Activated gamma-delta T cell treated with Interleukin-2 at 50 U/mL for 16 hours (primary cell): ENCODE results near the gene CNOT6L.
"Not testable (repeated sequence)": the region's sequence is repeated elsewhere in the genome, so short reads cannot be mapped to it uniquely, and the experiment has no call there.

Experiments used
- DNase-seq: peaks from one replicate; pipeline ENCODE4 v3.0.0-alpha.2; 2020

The CNOT6L gene

DNA sequence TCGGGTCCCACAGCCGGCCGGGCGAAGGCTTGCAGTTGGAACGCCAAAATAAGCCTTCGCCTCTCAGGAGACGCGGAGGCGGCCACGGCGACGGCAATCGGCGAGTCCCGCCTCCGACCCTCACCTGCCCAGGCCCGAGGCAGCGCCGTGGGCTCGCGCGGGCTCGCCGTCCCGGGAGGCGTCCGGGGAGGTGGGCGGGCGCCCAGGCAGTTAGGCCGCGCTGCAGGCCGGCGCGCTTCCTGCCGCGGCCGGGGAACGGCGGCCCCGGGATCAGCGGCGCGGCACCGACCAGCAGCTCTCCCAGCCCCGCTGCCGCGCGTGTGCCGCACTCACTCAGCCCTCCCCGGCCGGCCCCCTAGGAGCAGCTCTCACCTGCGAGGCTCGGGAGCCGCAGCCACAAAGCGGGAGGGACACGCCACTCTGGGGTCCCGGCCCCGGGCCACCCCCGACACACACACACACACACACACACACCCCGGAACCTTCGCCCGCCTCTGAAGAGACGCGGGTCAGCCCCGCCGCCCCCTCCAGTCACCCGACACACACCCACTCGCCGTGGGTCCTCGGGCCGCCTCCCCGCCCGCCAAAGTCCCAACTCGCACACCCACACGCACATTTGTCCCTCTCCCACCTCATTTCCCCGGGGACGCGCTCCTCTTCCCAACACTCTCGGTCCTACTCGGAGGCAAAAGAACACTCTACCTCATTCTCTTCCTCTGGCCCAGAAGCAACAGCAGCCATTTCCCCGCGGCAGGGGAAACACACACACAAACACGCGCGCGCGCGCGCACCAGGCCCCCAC lies at the start of gene CNOT6L:
CNOT6L (minus strand) TSS at position 767 of the 802 bp plus-strand sequence; CDS start at position 707, 60 bp downstream.
- peak; percentile 86 for DNase-seq

DNA sequence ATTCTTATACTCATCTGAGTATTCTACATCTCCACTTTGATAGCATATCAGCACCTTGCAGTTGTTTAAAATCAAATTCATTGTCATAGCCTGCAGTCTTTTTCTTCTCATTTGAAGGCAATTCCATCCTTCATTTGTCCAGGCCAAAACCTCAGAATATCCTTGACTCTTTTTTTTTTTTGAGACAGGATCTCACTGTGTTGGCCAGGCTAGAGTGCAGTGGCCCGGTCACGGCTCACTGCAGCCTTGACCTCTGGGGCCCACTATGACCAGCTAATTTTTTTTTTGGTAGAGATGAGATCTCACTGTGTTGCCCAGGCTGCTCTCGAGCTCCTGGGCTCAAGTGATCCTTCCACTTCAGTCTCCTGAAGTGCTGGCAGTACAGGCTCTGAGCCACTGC lies 46.1 kb upstream of the CNOT6L start:
- no peak for DNase-seq

DNA sequence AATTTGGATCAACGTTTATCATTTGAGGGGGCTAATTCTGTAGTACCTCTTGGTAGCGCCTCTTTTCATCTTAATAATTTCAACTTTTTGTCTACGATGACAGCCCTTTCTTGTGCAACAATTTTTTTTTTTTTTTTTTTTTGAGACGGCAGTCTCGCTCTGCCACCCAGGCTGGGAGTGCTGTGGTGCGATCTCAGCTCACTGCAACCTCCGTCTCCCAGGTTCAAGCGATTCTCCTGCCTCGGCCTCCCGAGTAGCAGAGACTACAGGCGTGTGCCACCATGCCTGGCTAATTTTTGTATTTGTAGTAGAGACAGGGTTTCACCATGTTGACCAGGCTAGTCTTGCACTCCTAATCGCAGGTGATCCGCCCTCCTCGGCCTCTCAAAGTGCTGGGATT lies 44.2 kb upstream of the CNOT6L start:
- DNase-seq = not testable (repeated sequence)

DNA sequence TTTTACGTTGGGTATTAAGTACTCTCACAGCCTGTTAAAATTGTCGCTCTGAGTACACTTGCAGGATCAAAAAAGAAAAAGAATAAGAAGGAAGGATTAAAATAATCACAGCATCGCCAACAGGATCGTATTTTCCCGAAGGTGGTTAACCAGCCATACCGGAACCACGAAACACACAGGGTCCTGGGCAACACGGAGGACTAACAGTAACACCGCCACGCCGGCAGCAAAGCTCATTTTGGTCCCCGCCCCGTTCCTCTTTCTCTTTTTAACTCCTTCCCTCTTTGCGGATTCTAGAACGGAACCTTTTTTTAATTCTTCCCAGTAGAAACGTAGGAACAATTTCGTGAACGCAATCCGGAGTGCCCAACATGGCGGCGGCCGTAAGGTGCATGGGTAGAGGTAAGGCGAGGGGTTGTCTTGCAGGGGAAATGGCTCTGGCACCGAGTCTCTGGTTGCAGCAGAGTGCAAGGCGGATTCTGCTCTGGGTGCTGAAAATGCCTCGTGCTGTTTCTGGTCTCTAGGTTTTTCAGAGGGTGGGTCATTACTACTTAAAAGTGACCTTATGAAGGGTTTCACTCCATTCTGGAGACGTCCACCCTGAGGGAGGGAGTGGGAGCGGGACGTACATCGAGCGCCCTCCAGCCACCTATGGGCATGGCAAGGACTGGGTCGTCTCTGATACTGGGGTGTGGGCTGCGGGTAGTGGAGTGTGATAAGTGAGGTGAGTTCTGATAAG lies 43.5 kb upstream of the CNOT6L start, which contains the start of gene MRPL1:
MRPL1 (plus strand) TSS at position 353 of the 739 bp plus-strand sequence; CDS start at position 372, 19 bp downstream.
- DNase-seq = peak; percentile 86

DNA sequence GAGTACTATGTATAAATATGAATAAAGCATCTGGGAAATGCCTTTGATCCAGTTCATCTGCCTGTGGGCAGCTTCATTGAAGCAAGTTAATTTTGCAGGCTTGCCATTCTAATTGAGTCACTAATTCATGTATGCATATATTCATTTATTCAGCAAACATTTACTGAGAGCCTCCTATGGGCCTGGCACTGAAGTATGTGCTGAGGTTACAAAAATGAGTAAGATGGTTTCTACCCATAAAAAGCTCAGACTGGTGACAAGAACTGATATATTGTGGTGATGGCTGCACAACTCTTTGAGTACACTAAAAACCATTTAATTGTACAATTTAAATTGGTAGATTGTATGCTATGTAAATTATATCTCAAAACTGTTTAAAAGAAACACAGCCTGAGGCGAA lies 42.3 kb upstream of the CNOT6L start:
- DNase-seq = no peak

DNA sequence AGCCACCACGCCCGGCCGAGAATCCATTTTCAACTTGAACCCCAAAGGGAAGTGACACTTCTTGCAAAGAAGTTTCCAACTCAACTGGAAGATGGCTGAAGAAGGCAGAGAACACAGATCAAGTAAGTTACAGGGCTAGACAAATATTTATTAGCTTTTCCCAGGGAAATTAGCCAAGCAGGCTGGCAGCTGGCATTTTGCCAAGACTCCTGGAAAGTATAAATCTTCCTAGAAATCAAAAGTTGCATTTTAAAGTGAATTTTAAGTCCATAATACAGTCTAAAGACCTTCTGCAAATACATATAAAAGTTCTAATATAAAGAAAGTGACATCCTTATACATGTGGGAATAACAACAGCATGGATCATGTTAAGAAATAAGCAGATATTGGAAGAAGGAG lies 40.1 kb upstream of the CNOT6L start:
- DNase-seq = no peak

DNA sequence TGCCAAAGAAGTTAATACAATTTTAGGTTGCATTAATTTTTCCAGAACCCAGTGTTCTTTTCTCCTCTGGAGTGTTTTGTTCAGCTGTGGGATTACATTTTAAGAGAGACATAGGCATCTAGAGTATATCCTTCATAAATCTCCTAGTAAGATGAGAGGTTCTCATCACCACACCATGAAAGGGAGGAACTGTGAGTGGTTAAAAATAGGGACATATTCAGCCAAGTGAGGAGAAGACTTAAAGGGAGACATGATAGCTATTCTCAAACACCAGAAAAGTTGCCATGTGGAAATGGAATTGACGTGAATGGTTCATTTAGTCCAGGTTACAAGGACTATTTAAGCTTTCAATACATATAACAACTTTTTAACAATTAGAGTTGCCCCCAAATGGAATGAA lies 37.0 kb upstream of the CNOT6L start:
- no peak for DNase-seq

DNA sequence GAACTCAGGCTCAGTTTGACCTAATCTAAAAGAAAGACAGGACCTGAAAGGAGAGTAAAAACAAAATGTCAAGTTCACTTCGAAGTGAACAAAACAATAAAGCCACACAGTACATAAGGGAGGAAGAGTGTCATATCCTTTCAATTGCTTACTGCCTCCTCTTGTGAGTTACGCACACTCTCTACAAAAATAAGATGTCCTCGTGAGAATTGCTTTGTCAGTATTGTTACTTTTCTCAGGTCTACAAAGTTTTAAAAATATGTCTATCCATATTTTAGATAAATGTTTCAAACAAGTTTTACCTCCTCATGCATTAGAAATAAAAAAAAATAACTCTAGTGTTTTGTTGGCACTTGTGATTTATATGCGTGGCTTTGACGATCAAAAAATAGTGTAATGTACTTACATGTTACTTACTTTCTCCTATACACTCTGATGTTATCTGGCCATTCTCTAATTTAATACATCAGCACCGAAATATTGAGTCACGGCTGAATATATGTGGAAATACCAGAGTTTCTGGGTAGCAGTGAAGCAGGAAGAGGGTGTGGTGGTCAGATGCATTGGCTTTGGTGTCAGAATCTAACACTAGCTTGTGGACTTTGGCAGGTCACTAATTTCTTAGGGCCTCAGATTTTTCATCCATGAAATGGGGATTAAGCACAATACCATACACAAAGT lies 35.4 kb upstream of the CNOT6L start:
- DNase-seq = no peak

DNA sequence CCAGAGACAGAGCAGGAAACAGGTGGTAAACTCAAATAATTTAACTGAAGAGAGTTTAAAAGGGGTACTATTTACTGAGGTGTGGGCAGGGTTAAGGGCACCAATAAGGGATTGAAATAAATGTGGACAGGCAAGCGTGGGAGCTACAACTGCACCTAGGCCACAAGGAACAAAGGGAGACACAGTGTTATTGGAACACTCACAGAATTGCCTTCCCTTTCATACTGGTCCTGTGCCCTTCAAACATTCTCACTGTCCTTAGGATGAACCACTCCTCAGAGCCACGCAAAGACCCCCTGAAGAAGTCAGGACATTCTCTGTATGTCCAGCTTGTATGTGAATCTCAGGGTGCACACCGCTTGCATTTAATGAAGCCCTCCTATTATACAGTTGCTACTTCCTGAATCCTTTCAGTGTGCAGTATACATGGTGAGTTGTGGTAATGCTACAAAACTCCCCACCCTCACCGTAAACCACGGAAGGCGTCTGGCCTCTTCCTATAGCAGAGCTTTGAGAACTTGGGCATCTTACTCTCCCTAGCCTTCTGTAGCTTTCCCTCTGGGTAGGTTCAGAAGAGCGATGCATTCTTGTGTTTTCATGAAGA lies 33.8 kb upstream of the CNOT6L start:
- DNase-seq = peak; percentile 65

DNA sequence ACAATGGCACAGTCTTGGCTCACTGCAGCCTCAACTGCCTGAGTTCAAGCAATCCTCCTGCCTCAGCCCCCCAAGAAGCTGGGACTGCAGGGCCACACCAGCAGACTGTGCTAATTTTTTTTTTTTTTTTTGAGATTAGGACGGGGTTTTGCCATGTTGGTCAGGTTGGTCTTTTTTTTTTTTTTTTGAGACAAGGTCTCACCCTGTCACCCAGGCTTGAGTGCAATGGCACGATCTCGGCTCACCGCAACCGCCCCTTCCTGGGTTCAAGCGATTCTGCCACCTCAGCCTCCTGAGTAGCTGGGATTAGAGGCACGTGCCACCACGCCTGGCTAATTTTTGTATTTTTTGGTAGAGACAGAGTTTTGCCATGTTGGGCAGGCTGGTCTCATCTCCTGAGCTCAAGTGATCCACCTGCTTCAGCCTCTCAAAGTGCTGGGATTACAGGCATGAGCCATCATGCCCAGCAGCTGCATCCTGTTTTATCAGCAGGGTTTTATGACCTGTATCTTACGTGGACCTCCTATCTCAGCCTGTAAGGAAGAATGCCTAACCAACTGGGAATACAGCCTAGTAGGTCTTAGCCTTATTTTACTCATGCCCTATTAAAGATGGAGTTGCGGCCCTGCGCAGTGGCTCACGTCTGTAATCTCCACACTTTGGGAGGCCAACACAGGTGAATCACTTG lies 30.3 kb upstream of the CNOT6L start:
- no peak for DNase-seq

DNA sequence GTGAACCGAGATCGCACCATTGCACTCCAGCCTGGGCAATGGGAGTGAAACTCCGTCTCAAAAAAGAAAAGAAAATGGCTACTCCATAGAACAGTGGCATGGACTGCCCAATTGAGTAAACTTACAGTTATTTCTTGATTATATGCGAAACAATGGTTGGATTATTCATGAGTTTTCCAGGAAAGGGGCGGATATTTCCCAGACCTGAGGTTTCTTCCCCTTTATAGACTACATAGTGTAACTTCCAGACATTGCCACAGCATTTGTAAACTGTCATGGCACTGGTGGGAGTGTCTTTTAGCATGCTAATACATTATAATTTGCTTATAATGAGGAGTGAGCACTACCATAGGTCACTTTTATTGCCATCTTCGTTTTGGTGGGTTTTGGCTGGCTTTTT lies 29.3 kb upstream of the CNOT6L start:
- DNase-seq = no peak

DNA sequence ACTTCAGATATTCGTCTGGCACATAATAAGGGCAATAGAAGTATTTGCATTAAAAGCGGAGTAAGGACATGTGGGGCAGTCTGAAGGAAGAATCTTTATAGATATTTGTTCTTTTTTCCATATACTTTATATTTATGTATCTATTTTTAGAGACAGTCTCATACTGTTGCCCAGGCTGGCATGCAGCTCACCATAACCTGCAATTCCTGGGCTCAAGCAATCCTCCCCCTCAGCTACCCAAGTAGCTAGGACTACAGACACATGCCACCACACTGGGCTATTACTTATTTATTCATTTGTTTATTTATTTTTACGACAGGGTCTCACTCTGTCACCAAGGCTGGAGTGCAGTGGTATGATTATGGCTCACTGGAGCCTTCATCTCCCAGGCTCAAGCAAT lies 26.8 kb upstream of the CNOT6L start:
- DNase-seq = no peak

DNA sequence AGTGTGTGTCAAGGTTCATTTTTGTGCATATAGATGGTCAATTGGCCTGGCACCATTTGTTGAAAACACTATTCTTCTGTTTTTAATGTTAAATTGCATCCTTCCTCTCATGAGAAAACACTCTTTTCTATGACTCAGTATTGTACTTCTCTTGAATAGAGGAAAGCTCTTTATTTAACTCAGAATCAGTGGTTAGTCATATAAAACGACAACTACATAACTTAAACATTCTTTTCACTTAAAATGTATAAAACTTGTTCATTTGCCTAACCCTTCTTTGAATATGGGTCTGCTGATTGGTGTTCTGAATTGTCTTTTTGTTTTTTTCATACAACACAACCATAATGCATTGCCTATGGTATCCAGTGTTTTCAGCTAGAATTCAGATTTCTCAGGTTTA lies 26.2 kb upstream of the CNOT6L start:
- DNase-seq = no peak

DNA sequence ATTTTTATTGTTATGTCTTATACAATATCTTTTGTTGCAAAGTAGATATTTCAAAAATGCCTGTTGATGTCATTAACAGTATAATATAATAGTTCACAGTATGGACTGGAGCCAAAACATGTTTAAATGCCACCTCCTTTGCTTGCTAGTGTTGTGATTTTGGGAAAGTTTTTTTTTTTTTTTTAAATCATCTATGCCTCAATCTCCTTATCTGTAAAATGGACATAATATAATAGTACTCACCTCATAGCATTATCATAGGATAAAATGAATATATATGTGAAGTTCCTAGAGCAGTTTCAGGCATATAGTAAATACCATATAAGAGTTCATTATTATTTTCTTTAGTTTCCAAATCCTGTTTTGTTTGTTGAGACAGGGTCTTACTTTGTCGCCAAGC lies 25.2 kb upstream of the CNOT6L start:
- no peak for DNase-seq

DNA sequence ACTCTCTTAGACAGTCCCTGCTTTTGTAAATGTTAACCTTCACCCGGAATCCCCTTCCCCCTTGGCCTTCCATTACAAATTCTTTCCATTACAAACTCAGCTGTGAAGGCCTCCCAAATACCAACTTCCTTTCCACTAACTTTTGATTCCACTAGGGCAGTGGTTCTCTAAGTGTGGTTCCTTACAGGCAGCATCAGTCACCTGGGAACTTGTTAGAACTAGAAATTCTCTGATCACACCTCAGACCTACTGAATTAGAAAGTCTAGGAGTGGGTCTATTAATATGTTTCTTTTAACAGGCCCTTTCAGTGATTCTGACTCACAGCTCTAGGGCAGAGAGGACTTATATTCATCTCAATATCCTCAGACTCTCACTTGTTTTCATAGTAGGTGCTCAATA lies 24.5 kb upstream of the CNOT6L start:
- no peak for DNase-seq

DNA sequence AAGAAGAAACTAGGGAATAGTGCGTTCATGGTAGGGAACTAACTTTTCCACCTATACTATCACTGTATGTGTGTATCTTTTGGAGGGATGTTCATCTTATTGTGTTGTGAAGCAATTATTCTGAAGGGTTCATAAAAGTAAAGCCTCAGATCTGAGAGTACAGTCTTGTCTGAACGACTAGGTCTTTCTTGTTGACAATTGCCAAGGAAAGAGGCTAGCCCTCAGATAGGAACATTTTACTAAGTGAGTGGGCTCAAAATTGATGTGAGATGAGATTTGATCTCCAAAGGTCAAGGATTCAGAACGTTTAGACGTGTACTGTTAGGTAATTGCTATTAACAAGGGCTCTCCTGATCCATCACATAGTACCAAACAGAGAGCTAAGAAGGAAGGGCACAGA lies 15.2 kb upstream of the CNOT6L start:
- DNase-seq = no peak

DNA sequence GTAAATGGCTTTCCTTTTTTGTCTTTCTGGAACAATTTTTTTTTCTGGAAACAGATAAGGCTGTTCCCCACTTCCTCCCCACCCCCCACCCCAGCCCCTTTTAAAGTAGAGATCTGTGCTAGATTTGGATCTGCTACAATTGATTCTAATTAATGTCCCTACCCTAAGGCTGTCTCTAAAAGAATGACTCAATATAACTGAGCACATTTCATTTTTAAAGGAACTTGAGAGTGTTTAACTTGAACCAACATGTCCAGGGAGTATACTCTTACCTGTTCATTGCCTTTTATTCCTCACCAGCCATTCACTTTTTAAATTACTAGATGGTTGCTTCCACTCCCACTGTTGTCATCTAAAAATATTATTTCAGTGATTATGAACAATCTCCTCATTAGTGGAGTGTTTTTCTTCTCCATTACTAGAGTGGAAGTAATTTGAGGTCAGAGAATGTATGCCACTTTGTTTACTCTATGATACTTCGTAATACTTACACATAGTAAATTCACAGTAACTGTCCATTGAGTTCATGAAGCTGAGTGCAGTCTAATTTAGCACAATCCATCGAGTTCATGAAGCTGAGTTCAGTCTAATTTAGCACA lies 14.1 kb upstream of the CNOT6L start:
- no peak for DNase-seq

DNA sequence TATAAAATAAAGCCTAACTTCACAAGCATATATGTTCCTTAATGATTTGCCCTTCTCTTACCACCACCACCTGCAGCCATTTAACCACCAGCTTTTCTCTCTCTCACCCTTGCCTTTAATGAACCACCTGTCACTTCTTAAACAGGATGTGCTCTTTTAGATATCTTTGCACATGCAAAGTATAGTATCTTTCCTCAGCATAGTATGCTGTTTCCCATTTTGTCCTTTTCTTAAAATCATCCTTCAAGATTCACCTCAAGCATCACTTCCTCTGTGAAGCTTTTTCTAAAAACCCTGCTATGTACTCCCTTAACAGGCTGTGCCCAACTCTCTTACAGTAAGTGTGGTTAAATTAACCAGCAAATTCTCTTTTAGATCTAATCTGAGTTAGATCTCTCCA lies 8.2 kb upstream of the CNOT6L start:
- no peak for DNase-seq

DNA sequence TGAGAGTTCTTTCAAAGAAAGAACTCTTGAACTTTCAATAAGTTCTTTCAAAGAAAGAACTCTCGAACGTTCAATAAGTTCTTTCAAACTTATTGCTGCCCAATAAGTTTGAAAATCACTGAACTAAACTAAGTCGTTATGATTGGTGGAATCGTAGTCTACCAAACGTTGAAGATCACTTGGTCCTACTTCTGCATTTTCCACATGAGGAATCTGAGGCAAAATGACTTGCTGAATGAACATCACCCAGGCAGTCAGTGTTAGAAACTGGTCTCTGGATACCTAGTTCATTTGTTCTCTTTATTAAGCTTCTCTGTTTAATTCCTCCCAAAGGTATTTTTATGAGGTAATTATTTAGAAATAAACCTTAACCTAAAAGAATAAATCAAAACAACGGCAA lies 7.1 kb upstream of the CNOT6L start:
- DNase-seq = no peak

DNA sequence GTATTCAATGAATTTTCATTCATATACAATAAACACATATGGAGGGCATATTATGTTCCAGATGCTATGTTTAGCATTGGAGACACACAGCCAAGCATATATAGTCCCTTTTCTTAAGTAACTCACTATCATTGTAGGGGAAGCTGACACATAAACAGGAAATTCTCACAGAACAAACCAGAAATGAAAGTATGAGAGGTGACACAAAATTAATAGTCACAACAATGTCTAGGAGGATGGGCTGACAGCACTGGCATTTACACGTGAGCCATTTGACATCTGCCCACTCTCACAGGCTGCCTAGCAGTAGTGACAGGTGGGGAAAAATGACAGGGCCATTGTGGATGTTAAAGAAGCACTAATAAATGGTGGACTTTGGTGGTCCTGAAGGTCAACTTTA lies 2.6 kb upstream of the CNOT6L start:
- no peak for DNase-seq

DNA sequence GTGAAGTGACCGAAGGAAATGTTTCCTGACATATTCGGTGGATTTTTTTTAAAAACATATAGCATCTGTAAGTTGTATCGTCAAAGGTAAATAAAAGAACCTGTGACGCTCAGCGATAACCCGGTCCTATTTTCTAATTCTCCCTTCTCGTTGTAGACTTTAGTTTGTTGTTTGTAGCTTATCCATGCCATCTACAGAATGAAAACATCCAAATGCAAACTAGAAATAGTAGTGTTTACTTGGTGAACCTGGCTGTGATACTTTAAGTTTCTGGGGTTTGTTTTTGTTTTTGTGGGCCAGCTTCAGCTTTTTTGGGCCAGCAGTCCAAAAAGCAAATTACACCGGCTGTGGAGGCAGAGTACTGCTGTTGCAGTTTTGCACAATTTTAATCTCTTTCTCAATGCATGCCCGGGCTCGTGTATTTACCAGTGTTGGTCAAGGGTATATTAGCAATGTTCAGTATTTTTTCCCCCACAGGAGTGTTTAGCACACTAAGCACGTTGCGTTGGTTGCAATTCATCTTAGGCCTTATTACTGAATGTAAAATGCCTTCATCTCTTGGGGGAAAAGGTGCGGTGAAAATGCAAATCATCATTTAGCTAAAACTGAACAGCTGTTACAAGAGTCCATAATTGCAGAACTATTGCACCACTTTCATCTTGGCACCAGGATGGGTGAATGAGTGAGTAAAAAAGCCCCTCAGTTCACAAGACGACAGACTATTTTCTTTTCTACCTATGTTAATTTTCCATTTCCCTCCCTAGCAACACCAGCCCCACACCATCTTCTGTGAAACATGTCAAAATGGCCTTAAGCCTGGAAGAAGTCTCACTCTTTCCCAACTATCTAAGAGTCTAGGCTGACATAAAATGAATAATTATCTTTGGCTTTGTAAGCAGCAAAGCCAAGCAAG lies 1.7 kb upstream of the CNOT6L start:
- no peak for DNase-seq
